GM10248 (cell line): ENCODE measurements around the gene OTOP3.
A peak's percentile ranks its signal among the peaks of the same experiment; 100 is the strongest.

ENCODE experiments used
- CTCF ChIA-PET: fragments of 300-600 bp; sonication (Branson Sonifier 250); formaldehyde crosslinking; extraction: SDS; loops from one replicate; lab custom pipeline; 2021; ENCODE audit warnings: antibody characterized with exemption; lab: Yijun Ruan, JAX
- POLR2A ChIA-PET: fragments of 350-650 bp; sonication (Branson Sonifier 250); formaldehyde crosslinking; extraction: SDS; loops from one replicate; lab custom pipeline; 2020; ENCODE audit warnings: antibody characterized with exemption; lab: Yijun Ruan, JAX
- DNase-seq: peaks from one replicate; pipeline ENCODE4 v3.0.0; 2012; ENCODE audit errors: extremely low spot score
- CTCF ChIP-seq: IDR thresholded peaks from 2 replicates; pipeline ENCODE4 v1.5.1; 2012; ENCODE audit warnings: mild to moderate bottlenecking, low read depth; ENCODE audit errors: extremely low read depth, missing control alignments, control extremely low read depth

Gene OTOP3

GRCh38 chr17:74972107-74972972 is 36.6 kb downstream of the OTOP3 start, which contains the start of gene HID1:
HID1 (minus strand) TSS chr17:74972759; CDS start chr17:74972656, 103 bp downstream.
- ChIA-PET POLR2A (interaction anchor here (0.5 to 0.6 kb wide), 2 partner anchors 241 to 471 kb away, joined by 3 to 4 read pairs; no protein-coding TSS in a partner anchor), CTCF (interaction anchor here (0.9 to 12.8 kb wide), 8 partner anchors 10 to 229 kb away, joined by 3 to 148 read pairs (median 5); no protein-coding TSS in a partner anchor)
- DNase-seq, result peak; percentile 86
- TF ChIP-seq CTCF, result no peak

GRCh38 chr17:74972973-74973328 is 37.3 kb downstream of the OTOP3 start:
- CTCF ChIA-PET, result interaction anchor here (0.9 to 12.8 kb wide), 7 partner anchors 10 to 228 kb away, joined by 3 to 148 read pairs (median 9); partner anchors contain the start of gene CDR2L
- no peak for TF ChIP-seq CTCF
- POLR2A ChIA-PET, result interaction anchor here (0.5 to 0.6 kb wide), 2 partner anchors 240 to 470 kb away, joined by 3 to 4 read pairs; no protein-coding TSS in a partner anchor
- DNase-seq, result no peak

GRCh38 chr17:74975943-74976342 is 40.2 kb downstream of the OTOP3 start:
- POLR2A ChIA-PET, result interaction anchor here (0.6 kb wide), 1 partner anchor 287 kb away, joined by 5 read pairs; no protein-coding TSS in a partner anchor
- CTCF ChIA-PET, result interaction anchor here (0.9 to 12.8 kb wide), 3 partner anchors 12 to 17 kb away, joined by 3 to 148 read pairs (median 10); partner anchors contain the start of gene CDR2L
- no peak for DNase-seq
- no peak for TF ChIP-seq CTCF

GRCh38 chr17:74977802-74978201 is 42.1 kb downstream of the OTOP3 start:
- DNase-seq, result no peak
- ChIA-PET CTCF (interaction anchor here (1.2 to 12.8 kb wide), 4 partner anchors 10 to 35 kb away, joined by 3 to 148 read pairs (median 8); partner anchors contain the start of gene MRPL58), POLR2A (no interaction called here)
- no peak for TF ChIP-seq CTCF

- TF ChIP-seq CTCF, result no peak
- ChIA-PET POLR2A (no interaction called here), CTCF (interaction anchor here (1.4 to 12.8 kb wide), 2 partner anchors 10 to 16 kb away, joined by 3 to 148 read pairs; no protein-coding TSS in a partner anchor)
- DNase-seq, result no peak
Measured at GRCh38 chr17:74978240-74978639, 42.5 kb downstream of the OTOP3 start.

- POLR2A ChIA-PET, result no interaction called here
- CTCF ChIA-PET, result interaction anchor here (0.6 to 12.8 kb wide), 2 partner anchors 17 to 222 kb away, joined by 3 to 148 read pairs; no protein-coding TSS in a partner anchor
- no peak for TF ChIP-seq CTCF
- DNase-seq, result no peak
Measured at GRCh38 chr17:74979408-74980146, 43.9 kb downstream of the OTOP3 start.
